PC-9 (cell line): ENCODE results near the gene TRPV6. TPM values are rescaled to one million over a fixed set of nuclear protein-coding genes. Genes with fewer than 3 reads are reported as not detected.

Experiments
- BruUV-seq: library from RNA; stranded (reverse); fragments of 400-500 nt; replicated peaks from 2 replicates; lab custom pipeline; 2021; lab: Mats Ljungman, UMichigan
- CTCF ChIA-PET: fragments of 300-600 bp; sonication (Branson Sonifier 250); formaldehyde crosslinking; loops from one replicate; lab custom pipeline; 2022; ENCODE audit warnings: antibody characterized with exemption; lab: Charles Lee
- POLR2A ChIA-PET: fragments of 300-600 bp; sonication (Branson Sonifier 250); formaldehyde crosslinking; loops from one replicate; lab custom pipeline; 2022; ENCODE audit warnings: antibody characterized with exemption; ENCODE audit not compliant: unreplicated experiment; lab: Charles Lee
- DNase-seq, 2 experiments: peaks; one replicate each; pipeline versions ENCODE4 v3.0.0 to v3.0.0-alpha.2; 2015 to 2022; ENCODE audit warnings: mixed read lengths in 1 of 2
- H2AFZ ChIP-seq: fragments of 200-600 bp; sonication (generic); 2 replicates; pipeline ENCODE4 v1.8.1; 2017; ENCODE audit warnings: antibody characterized with exemption
- H3F3A ChIP-seq: fragments of 200-600 bp; sonication (generic); 2 replicates; pipeline ENCODE4 v1.8.1; 2017; ENCODE audit warnings: antibody characterized with exemption, mild to moderate bottlenecking, low read depth; ENCODE audit not compliant: insufficient read depth
- H3K27ac ChIP-seq: fragments of 200-600 bp; sonication (generic); 2 replicates; pipeline ENCODE4 v1.6.1; 2016; ENCODE audit warnings: mixed run types
- H3K27me3 ChIP-seq: fragments of 200-600 bp; sonication (generic); 2 replicates; pipeline ENCODE4 v1.6.1; 2016; ENCODE audit warnings: low read depth, mixed run types; ENCODE audit not compliant: insufficient read depth
- H3K36me3 ChIP-seq: fragments of 200-600 bp; sonication (generic); 2 replicates; pipeline ENCODE4 v1.6.1; 2016; ENCODE audit warnings: low read depth, mixed run types
- H3K4me1 ChIP-seq: fragments of 200-600 bp; sonication (generic); replicated peaks from 2 replicates; pipeline ENCODE4 v1.6.1; 2016; ENCODE audit warnings: mixed run types; ENCODE audit not compliant: insufficient read depth
- H3K4me2 ChIP-seq: fragments of 200-600 bp; sonication (generic); 2 replicates; pipeline ENCODE4 v1.6.1; 2017; ENCODE audit warnings: mixed run types
- H3K4me3 ChIP-seq: fragments of 200-600 bp; sonication (generic); 2 replicates; pipeline ENCODE4 v1.6.1; 2016; ENCODE audit warnings: mixed run types
- H3K79me2 ChIP-seq: fragments of 200-600 bp; sonication (generic); 2 replicates; pipeline ENCODE4 v1.6.1; 2017; ENCODE audit warnings: low read depth, mixed run types
- H3K9me2 ChIP-seq: fragments of 200-600 bp; sonication (generic); 2 replicates; pipeline ENCODE4 v1.8.1; 2017; ENCODE audit warnings: mild to moderate bottlenecking; ENCODE audit not compliant: insufficient read depth
- H3K9me3 ChIP-seq: fragments of 200-600 bp; sonication (generic); 2 replicates; pipeline ENCODE4 v1.8.1; 2016; ENCODE audit warnings: low read depth; ENCODE audit not compliant: insufficient read depth
- H4K20me1 ChIP-seq: fragments of 200-600 bp; sonication (generic); 2 replicates; pipeline ENCODE4 v1.8.1; 2017; ENCODE audit not compliant: insufficient read depth
- EZH2 ChIP-seq: fragments of 200-600 bp; sonication (generic); IDR thresholded peaks from 2 replicates; pipeline ENCODE4 v1.8.0; 2017; ENCODE audit warnings: antibody characterized with exemption, low read depth
- intact Hi-C: fragments of 100-400 bp; cut with micrococcal nuclease; formaldehyde crosslinking; loops from one replicate; pipeline ENCODE4 v1.10.0; 2022; ENCODE audit not compliant: unreplicated experiment
- total RNA-seq: library from RNA; stranded (reverse); gene quantifications from 2 replicates; pipeline ENCODE4 v1.2.3, GENCODE V29; 2021
- TF ChIP-seq, protein P1 (sequence below): fragments of 200-600 bp; sonication (generic); conservative IDR thresholded peaks from 2 replicates; pipeline ENCODE4 v1.6.1; 2017; ENCODE audit warnings: mixed run types, antibody characterized with exemption, mild to moderate bottlenecking, moderate library complexity

Gene TRPV6
- total RNA-seq, 1 experiment from 2014 or later, result 14.7 TPM

DNA sequence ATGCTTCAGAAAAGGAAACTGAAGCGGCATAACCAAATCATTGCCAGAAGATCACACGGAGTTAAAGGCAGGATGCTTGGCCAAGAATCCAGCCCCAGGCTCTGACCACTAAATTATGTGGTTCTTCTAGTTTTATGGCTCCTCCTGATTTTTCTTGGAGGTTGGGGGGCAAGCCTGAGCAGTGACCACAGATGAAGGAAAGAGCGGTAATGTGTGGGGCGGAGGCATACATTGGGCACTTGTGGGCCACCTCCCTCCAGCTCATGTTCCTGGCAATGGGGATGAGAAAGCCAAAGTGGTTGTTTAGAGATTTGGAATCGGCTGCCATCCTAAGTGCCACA, 3.2 kb downstream of the TRPV6 start:
- ChIA-PET POLR2A (interaction anchor here (0.6 kb wide), 2 partner anchors 34 to 326 kb away, joined by 3 to 8 read pairs; no protein-coding TSS in a partner anchor), CTCF (interaction anchor here (0.6 to 2.8 kb wide), 5 partner anchors 9 to 120 kb away, joined by 3 to 12 read pairs (median 7); no protein-coding TSS in a partner anchor)
- H3K36me3 ChIP-seq, result no peaks in the 10 kb centered on the region
- no peak overlapping the region for H2AFZ ChIP-seq
- peaks cover 46% of the 10 kb centered on the region for H3K4me1 ChIP-seq
- no peak overlapping the region for H3K4me3 ChIP-seq
- peak overlapping the region; percentile 58 for H3K4me2 ChIP-seq
- intact Hi-C loops, result loop anchor here (1.0 to 5.0 kb wide), 3 partner anchors 28 to 505 kb away; partner anchors contain the start of gene ZYX
- peaks cover 3% of the 10 kb centered on the region; the same call in 1 of the 2 replicates for H4K20me1 ChIP-seq
- H3K79me2 ChIP-seq, result no peaks in the 10 kb centered on the region
- no peaks in the 10 kb centered on the region for H3K27me3 ChIP-seq
- TF ChIP-seq, protein P1, sequence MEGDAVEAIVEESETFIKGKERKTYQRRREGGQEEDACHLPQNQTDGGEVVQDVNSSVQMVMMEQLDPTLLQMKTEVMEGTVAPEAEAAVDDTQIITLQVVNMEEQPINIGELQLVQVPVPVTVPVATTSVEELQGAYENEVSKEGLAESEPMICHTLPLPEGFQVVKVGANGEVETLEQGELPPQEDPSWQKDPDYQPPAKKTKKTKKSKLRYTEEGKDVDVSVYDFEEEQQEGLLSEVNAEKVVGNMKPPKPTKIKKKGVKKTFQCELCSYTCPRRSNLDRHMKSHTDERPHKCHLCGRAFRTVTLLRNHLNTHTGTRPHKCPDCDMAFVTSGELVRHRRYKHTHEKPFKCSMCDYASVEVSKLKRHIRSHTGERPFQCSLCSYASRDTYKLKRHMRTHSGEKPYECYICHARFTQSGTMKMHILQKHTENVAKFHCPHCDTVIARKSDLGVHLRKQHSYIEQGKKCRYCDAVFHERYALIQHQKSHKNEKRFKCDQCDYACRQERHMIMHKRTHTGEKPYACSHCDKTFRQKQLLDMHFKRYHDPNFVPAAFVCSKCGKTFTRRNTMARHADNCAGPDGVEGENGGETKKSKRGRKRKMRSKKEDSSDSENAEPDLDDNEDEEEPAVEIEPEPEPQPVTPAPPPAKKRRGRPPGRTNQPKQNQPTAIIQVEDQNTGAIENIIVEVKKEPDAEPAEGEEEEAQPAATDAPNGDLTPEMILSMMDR, result no peak
- no peak for TF ChIP-seq EZH2
- 0 out of 2 replicates have a peak overlapping the region, but pooled peaks have one; percentile 54 for H3K27ac ChIP-seq
- H3K9me2 ChIP-seq, result no peaks in the 10 kb centered on the region
- H3K9me3 ChIP-seq, result no peaks in the 10 kb centered on the region
- DNase-seq, result peak; percentile 74 to 85
- H3F3A ChIP-seq, result peaks cover 5% of the 10 kb centered on the region; the same call in 1 of the 2 replicates
- no TSS peak for BruUV-seq

DNA sequence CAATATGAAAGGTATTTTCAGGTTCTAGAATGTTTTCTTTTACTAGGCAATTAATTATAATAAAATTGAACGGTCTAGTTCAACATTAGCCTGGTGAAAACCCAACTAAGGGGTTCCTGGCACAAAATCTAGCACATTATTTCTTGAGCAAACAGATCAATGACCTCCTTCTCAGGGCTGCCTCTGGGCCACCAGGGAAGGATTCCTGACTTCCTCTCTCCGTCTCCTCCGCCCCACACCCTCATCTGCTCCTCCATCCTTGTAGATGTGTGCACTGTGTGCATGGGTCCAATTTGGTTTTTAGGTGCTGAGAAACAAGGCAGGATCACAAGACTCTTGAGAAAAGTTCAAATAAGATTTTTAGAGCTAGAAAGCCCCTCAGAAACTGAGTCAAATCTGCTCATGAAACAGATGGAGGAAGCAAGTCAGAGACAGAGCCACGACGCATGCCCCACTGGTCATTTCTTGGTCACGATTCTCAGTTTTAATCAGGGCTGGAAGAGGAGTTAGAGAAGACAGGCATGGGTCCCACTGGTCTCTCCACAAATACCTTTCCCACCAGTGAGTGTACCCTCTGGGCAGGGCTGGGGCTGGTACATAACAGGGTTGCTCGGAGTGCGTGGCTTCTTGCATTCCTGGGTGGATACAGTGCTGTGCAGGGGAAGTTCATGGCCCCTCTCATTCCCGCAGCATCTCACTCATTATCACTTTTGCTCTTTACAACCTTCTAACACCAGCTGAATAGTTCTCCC, 3.8 kb downstream of the TRPV6 start:
- Histone ChIP-seq H3K27ac (peak overlapping the region; percentile 54), H3K36me3 (no peaks in the 10 kb centered on the region), H3K9me2 (no peaks in the 10 kb centered on the region), H3K4me3 (no peak overlapping the region), H3K4me1 (peaks cover 40% of the 10 kb centered on the region), H3K9me3 (no peaks in the 10 kb centered on the region), H2AFZ (no peak overlapping the region), H4K20me1 (peaks cover 3% of the 10 kb centered on the region; the same call in 1 of the 2 replicates), H3K27me3 (no peaks in the 10 kb centered on the region), H3K79me2 (no peaks in the 10 kb centered on the region), H3F3A (peaks cover 5% of the 10 kb centered on the region; the same call in 1 of the 2 replicates), H3K4me2 (peak overlapping the region; percentile 58)
- no TSS peak for BruUV-seq
- ChIA-PET CTCF (interaction anchor here (0.6 to 2.8 kb wide), 8 partner anchors 9 to 121 kb away, joined by 3 to 12 read pairs (median 4); no protein-coding TSS in a partner anchor), POLR2A (interaction anchor here (0.6 kb wide), 2 partner anchors 17 to 34 kb away, joined by 3 to 5 read pairs; no protein-coding TSS in a partner anchor)
- DNase-seq, result no peak
- TF ChIP-seq, protein P1, result no peak
- no peak for TF ChIP-seq EZH2
- intact Hi-C loops, result loop anchor here (1.0 to 5.0 kb wide), 6 partner anchors 27 to 504 kb away; partner anchors contain the start of genes LLCFC1 and ZYX

DNA sequence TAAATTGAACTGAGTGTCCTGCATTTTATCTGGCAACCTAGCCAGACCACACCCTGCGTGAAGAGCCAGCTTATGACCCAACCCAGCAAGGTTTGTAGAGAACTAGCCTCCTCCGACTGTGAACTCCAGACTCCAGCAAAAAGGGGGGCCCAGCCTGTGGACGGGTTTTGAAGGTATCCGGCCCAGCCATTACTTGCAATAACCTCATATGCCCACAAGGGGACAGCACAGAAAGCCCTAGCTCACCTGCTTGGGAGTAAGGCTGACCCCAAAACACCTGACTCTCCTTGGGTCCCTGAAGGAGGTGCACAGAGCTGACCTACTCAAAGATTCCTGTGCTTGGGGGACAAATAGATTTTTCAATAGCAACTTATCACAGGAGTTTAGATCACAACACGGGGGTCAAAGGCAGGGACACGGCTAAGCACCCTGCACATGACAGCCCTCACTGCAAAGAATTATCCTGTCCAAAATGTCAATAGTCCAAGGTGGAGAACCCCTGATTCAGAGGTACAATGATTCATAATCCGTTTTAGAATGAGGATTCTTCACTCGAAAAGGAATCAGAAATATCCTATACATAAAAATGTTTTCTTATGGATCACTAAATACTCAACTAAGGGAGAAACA, 4.6 kb downstream of the TRPV6 start:
- Histone ChIP-seq H3K4me3 (no peak overlapping the region), H3K27ac (no peak overlapping the region), H2AFZ (no peak overlapping the region), H3K9me2 (no peaks in the 10 kb centered on the region), H3K79me2 (no peaks in the 10 kb centered on the region), H3K9me3 (no peaks in the 10 kb centered on the region), H3K4me1 (peaks cover 33% of the 10 kb centered on the region), H3K27me3 (no peaks in the 10 kb centered on the region), H4K20me1 (peaks cover 3% of the 10 kb centered on the region; the same call in 1 of the 2 replicates), H3K36me3 (no peaks in the 10 kb centered on the region), H3K4me2 (peak overlapping the region; percentile 58), H3F3A (peaks cover 5% of the 10 kb centered on the region; the same call in 1 of the 2 replicates)
- intact Hi-C loops, result loop anchor here (1.0 to 5.0 kb wide), 5 partner anchors 58 to 504 kb away; partner anchors contain the start of genes LLCFC1 and ZYX
- TF ChIP-seq, protein P1, result peak; percentile 91
- no peak for TF ChIP-seq EZH2
- DNase-seq, result peak in 1 of 2 experiments; percentile 46
- BruUV-seq, result no TSS peak
- ChIA-PET POLR2A (interaction anchor here (0.6 kb wide), 1 partner anchor 18 kb away, joined by 5 read pairs; no protein-coding TSS in a partner anchor), CTCF (interaction anchor here (0.6 to 2.8 kb wide), 8 partner anchors 8 to 122 kb away, joined by 3 to 12 read pairs (median 4); no protein-coding TSS in a partner anchor)
